B cell (primary cell): ENCODE results near the gene DHTKD1.

ENCODE experiments used
- CTCF ChIP-seq: fragments of 200-600 bp; IDR thresholded peaks from one replicate; pipeline ENCODE4 v1.8.0; 2022; ENCODE audit warnings: antibody characterized with exemption, mild to moderate bottlenecking
- EZH2 ChIP-seq: IDR thresholded peaks from 2 replicates; pipeline ENCODE4 v1.6.1; 2012; ENCODE audit warnings: borderline replicate concordance, low read depth, mild to moderate bottlenecking, moderate library complexity, low read length; ENCODE audit not compliant: insufficient read depth, poor library complexity, severe bottlenecking

DNA sequence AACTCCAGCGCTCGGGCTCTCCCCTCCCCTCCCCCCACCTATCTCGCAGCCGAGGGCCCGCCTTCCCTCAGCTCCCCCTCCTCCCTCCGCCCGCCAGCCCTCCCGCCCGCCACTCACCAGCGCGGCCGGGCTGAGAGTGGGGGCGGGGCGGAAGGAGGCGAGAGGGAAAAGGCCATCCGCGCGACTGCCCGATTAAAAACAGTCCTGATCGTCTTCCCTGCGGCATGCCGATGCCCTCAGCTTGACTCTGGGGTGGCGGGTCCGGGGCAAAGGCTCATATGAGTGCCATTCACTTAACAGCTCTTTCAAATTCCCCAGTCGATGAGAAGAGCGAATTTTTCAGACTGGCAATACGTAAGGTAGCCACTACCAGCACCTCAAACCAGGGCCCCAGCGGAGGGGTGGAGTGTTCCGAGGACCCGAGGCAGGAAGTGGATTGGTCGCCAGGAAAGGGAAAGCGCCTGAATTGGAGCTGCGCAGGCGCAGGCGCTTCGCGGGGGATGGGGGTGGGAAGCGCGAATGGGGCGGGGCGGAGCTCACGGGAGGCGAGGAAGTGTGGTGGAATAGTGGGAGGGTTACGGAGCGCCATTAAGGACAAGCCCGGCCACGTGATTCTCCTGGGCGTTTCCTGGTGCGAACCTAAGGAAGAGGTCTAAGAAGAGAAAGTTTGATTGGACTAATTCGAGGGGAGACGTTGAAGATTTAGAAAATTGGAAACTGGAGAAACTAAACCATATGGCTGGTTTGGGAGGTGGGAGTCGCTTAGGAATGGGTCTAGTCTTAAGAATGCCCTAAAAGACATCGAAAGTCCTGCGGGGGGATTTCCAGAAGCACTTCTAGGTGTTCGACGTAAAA lies 25.7 kb upstream of the DHTKD1 start, which contains the start of gene UPF2:
- TF ChIP-seq CTCF (no peak), EZH2 (no peak)
